GM18505 (cell line): ENCODE results near the gene HDAC4.

Source experiments
- ATAC-seq: cut with Tn5 transposase; IDR thresholded peaks from one replicate; pipeline ENCODE4 v1.9.1; 2021; ENCODE audit not compliant: unreplicated experiment
- POLR2A ChIP-seq: IDR thresholded peaks from 4 replicates; pipeline ENCODE4 v1.6.1; 2011; ENCODE audit warnings: borderline replicate concordance; ENCODE audit not compliant: insufficient read depth, insufficient read length; ENCODE audit errors: extremely low read depth

Gene HDAC4

DNA sequence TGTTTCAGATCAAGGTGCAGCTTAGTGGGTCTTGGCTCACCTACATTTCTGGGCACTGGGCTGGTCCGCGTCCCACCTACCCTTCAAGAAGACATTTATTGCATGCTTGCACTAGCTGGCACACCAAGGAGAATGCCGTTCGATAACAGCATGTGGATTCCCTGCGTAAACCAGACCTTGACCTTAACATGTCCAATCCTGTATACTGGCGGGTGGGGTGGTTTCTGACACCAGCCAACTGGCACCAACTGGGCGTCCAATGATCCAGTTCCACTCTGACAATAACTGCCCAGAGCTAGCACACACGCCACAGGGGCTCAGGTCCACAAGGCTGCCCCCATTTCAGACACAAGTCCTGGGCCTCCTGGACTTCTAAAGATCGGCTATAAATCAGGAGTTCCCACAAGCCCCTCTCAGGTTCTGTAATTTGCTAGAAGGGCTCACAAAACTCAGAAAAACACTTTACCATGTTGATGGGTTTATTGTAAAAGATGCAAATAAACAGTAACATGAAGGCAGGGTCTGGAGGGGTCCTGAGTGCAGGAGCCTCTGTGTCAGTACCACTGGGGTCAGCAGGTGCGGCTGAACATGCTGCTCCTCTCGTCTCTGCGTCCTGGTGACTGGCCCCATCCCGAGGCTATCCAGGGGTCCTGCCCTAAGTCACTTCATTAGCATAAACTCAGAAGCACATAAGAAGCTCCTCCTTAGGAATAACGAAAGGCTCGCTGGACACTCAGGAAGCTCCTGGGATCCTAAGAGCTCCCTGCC lies 161.8 kb downstream of the HDAC4 start:
- no peak for ATAC-seq
- no peak for TF ChIP-seq POLR2A

DNA sequence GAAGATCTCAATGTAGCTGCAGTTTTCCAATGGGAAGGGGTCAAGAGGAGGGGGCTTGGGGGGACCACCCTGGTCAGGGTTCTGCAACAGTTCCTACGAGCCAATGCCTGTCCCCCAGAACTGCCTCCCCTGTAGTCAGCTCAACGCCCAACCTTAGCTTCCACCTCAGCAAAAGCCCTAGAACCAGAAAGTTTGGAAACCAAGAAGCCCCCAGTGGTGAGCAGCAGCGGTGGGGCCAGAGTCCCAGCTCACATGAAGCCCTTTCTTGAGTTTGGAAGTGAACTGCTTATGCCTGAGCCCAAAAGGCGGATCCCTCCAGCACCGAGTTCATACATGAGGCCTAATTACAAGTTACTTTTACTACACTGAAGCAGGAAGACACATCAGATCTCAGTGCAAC lies 162.4 kb downstream of the HDAC4 start:
- ATAC-seq: no peak
- no peak for TF ChIP-seq POLR2A

DNA sequence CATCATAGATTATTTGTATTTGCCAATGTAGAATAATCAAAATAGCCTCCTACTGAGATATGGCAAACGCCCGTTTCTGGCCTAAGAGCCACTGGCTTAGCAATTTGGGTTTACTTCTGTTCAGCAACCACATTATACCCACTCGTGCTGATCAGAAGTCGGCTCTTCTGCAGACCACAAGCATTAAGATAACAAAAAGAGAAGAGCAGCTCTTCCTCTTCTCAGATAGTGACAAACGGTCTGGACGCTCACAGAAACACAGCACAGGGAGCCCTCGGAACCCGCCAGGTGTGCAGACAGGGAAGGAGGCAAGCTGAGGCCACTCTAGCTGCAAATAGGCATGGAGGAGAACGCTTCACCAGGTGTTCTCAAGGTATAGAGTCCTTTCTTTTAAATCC lies 164.0 kb downstream of the HDAC4 start:
- no peak for ATAC-seq
- TF ChIP-seq POLR2A: no peak

DNA sequence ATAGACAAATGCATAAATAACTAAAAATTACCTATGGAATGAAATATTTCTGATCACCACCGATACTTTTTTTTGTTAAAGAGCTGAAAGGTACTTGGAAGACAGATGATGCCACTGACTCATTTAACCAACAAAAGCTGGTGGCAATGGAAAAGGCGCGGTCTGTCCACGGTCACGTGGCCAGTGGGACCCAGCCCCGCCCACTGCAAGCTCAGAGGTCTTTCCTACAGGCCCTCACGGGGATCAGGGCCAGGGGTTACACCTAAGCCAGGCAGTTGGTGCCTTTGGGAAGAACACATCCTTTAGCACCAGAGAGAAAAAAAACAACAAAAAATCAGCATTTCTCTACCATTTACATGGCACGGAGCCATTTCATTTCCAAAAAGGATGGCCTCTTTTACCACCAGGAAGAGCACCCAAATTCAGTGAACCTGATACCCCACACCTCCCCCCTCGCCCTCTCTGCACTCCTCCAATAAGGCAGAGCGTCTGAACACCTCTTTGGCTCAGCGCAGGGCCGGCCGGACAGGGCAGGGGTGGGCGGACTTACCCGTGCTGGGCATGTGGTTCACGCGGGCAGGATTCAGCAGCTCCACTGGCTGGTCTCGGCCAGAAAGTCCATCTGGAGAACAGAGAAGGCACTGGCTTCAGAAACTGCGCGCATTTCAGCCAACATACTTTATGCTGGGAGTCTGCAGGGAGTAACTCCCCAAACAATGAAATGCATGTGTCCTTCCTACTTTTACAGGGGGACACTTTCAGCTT lies 164.6 kb downstream of the HDAC4 start:
- TF ChIP-seq POLR2A: no peak
- ATAC-seq: no peak

DNA sequence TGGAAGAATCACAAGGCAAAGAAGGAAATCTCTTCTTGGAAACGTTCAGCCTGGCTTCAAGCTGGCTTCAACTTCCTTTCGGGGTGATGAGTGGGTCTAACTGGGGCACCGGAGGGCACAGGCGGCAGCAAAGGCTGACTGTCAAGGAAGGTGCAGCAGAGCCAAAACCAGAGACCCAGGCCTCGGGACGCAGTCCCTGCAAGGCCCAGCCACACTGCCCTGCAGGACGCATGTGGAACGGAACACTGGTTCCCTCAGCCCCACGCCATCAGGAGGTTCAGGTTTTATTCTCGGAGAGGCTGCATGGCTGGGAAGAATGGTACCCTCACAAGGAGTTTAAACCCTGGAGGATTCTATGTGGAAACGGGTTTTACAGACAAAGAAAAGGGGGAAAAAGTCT lies 165.5 kb downstream of the HDAC4 start:
- TF ChIP-seq POLR2A: no peak
- ATAC-seq: no peak

DNA sequence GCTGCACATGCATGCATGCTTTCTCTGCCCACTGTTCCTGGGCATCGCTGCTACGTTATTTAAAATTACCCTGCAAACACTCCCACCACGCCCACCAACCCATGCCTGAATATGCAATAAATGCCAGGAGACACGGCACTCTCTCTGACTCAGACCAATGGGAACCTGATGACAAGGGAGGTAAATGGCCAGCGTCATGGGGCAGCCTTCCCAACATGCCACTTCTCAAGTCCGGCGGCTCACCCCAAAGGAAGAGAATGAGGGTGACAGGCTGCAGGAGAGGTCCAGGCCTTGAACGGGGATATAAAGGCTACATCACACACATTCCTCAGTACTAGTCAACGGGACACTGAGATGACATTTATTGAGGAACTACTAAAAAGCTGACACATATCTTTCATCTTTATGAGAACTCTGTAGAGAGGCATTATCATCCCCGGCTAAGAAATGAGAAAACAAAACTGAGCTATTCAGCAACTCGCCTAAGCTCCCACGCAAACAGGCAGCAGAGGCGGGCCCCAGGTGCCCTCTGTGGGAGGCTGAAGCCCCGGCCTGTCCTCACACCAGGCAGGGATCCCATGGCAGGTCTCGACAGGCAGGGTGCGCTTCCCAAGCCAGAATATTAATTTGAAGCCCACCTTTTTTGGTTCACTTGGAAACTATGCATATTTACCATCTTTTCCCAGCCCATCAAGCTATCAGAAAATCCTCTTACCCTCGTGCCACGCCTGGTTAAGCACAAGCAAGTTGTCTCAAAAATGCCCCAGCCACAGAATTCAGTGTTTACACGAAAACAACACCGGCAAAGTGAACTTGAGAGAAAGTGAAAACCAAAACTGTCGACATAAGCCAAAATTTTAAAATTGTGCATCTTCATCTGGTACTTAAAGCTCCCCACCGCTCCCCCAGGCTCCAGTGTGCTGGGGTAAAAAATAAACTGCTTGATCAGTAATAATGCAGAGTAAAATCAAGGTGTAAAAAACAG lies 166.3 kb downstream of the HDAC4 start:
- no peak for TF ChIP-seq POLR2A
- ATAC-seq: no peak

DNA sequence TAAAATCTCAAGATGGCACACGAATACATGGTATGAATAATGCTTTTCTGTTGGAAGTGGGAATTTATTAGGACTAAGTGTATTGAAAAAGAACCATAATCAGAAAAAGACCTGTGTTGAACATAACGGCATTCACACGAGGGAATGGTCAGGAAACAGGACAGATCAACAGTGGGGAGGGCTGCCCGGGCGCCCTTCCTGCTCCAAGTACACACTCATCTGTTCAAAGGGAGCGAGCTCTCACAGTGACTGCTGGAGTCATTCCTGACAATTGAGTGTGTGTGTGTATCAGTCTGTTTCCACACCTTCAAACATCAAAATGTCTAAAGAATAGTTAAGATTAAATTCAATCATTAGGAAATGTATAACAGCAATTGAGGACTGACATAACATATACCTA lies 167.2 kb downstream of the HDAC4 start:
- no peak for TF ChIP-seq POLR2A
- no peak for ATAC-seq

DNA sequence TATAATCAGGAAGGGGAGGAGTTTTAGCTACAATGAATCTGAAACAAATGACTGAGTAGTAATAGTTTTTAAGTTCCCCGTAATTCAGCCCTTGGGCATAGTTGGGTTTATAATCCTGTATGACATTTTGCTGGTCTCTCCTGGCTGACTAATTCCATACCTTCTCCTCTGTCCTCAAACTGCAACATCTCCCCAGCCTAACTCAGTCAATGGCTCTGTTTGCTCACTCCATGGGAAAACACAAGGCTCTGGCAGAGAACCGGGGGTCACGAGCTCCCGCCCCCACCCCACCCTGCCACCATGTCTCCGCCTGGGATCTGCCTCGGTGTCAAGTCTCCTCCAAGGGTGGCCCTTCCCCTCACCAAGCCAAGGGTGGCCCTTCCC lies 168.6 kb downstream of the HDAC4 start:
- TF ChIP-seq POLR2A: no peak
- no peak for ATAC-seq

DNA sequence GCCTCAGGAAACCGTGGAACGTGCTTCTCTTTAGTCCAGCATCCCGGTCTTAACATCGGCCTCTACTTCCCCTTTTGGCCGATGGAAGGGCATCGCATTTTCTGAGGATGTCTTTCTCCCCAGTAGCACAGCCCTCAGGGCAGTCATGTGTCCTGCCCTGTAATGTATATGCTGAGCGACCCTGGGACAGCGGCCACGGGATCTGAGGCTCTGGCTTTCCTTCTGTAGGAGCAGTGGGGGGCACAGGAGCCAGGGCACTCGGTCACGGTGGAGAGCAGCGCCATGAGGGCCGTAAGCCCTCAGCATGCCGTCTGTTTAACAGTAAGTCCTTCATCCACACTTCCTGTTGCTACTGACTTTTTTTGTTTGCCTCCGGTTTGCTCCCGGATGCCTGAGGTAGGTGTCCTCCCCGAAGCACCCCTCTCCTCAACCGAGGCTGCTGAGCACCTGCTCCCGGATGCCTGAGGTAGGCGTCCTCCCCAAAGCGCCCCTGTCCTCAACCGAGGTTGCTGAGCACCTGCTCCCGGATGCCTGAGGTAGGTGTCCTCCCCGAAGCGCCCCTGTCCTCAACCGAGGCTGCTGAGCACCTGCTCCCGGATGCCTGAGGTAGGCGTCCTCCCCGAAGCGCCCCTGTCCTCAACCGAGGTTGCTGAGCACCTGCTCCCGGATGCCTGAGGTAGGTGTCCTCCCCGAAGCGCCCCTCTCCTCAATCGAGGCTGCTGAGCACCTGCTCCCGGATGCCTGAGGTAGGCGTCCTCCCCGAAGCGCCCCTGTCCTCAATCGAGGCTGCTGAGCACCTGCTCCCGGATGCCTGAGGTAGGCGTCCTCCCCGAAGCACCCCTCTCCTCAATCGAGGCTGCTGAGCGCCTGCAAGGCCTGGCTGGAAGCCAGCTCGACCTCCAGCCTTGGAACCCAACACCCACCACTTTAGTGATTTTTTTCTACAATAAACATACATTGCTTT lies 169.3 kb downstream of the HDAC4 start:
- TF ChIP-seq POLR2A: no peak
- ATAC-seq: no peak

DNA sequence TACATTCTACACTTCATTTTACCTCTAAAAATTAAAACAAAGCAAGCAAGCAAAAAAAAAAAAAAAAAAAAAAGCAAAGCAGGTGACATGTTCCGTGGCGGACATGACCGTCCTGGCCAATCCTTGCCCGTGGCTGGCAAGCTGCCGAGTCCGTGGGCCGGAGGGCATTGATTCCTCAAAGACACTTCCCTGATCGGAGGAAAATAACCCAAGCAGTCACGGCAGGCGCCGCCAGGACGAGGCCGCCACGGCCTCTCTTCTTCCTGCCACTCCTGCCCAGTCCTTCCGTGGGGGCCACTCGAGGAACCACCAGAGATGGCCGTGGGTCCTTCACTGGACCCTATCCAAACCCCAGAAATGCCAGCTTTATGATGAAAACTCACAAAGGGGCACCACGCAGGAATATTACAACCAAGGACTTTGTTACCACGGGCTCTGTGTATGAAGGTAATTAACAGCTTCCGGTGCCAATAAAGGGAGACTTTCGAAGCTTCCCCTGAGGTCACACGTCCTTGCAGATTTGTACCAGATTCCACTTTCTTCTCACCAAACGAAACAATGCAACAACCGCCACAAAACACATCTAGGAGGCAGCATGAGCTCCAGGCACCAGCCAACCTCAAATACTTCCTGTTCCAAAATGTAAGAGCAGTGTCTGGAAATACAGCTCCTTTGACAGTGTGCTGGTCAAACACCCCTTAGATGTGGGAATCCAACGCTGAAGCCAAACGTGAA lies 170.3 kb downstream of the HDAC4 start:
- ATAC-seq: no peak
- TF ChIP-seq POLR2A: no peak

DNA sequence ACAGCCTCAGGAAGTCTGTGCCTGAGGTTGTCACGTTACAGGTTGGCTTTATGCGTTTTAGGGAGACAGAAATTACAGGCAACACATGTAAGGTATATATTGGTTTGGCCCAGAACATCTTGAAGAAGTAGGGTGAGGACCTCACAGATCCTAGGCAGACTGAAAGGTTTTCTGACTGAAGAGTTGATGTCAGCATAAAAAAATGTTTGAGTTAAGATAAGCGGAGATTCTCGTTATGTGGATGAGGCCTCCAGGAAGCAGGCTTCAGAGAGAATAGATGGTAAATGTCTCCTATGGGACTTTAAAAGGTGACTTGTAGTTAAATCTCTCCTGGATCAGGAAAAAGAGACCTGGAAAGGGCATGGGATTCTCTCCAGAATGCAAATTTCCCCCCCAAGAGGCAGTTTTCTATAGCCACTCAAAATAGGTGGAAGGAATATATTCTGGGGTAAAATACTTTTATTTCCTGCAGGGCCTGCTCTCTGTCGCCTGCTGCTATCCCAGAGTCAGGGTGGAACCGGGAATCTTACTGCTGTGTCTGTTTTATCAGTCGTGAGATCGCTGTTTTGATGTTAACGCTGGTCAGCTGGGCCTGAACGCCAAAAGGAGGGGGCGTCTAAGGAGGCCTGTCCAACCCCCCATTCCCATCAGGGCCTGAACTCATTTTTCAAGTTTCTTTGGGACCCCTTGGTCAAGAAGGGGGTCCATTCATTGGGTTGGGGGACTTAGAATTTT lies 171.1 kb downstream of the HDAC4 start:
- no peak for TF ChIP-seq POLR2A
- ATAC-seq: no peak
